ENCODE measurements around the gene HOXA10.
A peak's percentile ranks its signal among the peaks of the same experiment; 100 is the strongest.

The HOXA10 gene

GRCh38 chr7:27164045-27164366, 10.1 kb downstream of the HOXA10 start:
- peak overlapping the region; percentile 99 for H3K27ac ChIP-seq

GRCh38 chr7:27163288-27164044, 10.7 kb downstream of the HOXA10 start:
- no peak for TF ChIP-seq CTCF (conservative IDR thresholded peaks at IDR 0.05)
- peak overlapping the region; percentile 99 for H3K27ac ChIP-seq

More at GRCh38 chr7:27164045-27164366, 10.1 kb downstream of the HOXA10 start:
- TF ChIP-seq CTCF (conservative IDR thresholded peaks at IDR 0.05) = no peak

- TF ChIP-seq CTCF (conservative IDR thresholded peaks at IDR 0.05) = no peak
- H3K27ac ChIP-seq = peak overlapping the region; percentile 99
These were observed 11.4 kb downstream of the HOXA10 start for GRCh38 chr7:27162561-27163287.

- H3K27ac ChIP-seq = peak overlapping the region; percentile 99
- no peak for TF ChIP-seq CTCF (conservative IDR thresholded peaks at IDR 0.05)
These were observed 12.2 kb downstream of the HOXA10 start for GRCh38 chr7:27161721-27162560.

GRCh38 chr7:27161214-27161720, 12.9 kb downstream of the HOXA10 start:
- peak overlapping the region; percentile 99 for H3K27ac ChIP-seq
- no peak; the same call in none of the 2 replicates for TF ChIP-seq CTCF (conservative IDR thresholded peaks at IDR 0.05)

GRCh38 chr7:27160546-27161213, 13.4 kb downstream of the HOXA10 start:
- peak overlapping the region; percentile 99 for H3K27ac ChIP-seq
- peak; percentile 96 for TF ChIP-seq CTCF (conservative IDR thresholded peaks at IDR 0.05)

Measured in VCaP (cell line).